ENCODE measurements around the gene MRPL32.
A peak's percentile ranks its signal among the peaks of the same experiment; 100 is the strongest.

The MRPL32 gene

DNA sequence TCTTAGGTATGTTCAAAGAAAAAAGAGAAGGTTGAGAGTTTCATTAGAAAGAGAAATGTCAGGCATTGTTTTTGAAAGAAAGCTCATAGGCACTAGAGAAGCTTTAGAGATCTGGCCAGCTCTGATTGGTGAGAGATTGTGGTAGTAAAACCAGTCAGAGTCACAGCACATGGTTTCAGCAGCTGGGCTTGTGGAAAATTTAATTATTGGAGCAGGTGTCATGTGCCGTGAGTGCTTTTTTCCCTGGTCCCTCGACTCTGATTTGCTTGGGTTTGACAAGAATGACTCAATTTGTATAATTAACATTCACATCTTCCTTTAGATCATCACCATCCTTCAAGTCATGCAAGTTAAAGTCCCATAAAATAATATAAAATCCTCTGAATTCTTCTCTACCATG is 35.2 kb downstream of the MRPL32 start:
- DNase-seq: no peak

DNA sequence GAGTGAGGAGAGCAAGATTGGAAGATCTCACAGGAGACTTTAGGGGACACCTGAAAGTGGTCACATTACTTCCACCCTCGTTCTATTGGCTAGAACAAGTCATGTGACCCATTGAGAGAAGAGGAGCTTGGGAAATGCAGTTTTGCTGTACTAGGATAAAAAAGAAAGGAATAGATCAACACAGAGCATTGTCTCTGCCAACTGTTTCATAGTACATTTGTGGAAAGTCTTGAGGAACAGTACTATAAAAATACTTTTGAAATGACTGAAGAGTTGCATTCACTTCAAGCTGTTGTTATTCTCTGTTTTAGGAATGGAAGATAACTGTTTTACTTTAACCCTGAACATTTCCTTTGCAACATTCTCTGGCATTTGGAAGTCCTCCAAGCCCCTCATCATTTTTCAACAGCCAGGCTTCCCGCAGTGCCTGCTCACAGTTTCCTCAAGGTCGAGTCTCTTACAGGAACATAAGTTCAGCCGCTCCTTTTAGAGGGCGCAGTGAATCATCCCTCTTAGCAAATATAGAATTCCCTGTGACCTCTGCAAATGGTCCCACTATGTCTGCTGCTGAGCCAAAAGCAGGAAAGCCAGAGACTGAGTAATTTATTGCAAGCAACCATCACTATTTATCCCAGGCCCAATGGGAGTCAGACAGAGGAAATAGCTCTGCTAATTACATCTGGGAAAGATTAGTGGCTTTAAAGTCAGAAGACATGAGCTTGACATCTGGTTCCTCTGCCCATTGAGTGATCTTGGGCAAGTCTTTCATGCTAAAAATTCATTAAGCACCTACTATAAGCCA is 40.7 kb downstream of the MRPL32 start:
- no peak for DNase-seq

GRCh38 chr7:42976371-42976770 is 44.2 kb downstream of the MRPL32 start:
- DNase-seq: no peak

DNA sequence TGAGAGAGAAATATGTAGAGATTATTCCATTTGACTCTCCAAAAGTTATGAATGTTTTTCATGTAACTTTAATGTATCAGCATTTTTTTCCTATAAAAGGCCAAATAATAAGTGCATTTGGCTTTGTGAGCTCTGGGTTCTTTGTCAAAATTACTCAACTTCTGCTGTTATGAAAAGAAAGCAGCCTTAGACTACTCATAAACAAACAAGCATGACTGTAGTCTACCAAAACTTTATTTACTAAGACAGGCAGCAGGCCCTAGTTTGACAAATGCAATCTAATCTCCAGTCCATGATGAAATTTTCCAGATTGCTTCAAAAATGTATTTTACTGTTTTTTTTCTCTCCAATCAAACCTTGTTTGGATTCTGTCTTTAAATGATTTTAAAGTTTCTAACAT is 46.3 kb downstream of the MRPL32 start:
- DNase-seq: no peak

DNA sequence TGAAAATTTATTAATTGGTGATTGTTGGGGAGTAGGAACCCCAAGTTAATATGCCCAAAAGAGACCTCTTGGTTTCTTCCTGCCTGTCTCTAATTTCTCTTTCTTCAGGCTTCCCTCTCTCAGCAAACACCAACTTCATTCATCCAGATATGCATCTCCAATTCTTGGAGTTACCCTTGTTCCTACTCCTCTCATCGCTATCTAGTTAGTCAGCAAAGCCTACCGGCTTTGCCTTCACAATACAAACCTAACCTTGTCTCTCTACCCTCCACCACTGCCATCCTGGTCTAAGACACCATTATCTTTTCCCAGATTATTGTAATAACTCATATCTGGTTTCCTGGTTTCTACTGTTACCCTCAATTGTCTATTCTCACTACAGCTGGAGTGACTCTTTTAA is 47.9 kb downstream of the MRPL32 start:
- no peak for DNase-seq

DNA sequence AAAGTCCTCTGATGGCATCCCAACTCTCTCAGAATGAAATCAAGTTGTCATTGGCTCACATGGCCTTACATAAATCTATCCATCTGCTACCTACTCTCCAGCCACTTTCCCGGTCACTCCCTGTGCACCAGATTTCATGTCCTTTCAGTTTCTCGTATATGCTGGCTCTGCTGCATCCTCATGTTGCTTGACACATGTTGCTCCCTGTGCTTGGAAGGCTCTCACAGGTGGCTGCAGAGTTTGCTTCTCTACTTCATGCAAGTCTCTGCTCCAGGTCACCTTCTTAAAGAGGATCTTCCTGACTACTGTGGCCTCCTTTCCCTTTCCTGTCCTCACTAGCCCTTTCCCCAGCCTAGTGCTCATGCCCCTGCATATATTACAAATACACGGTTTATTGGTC is 48.3 kb downstream of the MRPL32 start:
- DNase-seq: no peak

- DNase-seq: peak in 3 of 4 experiments; percentile 32 to 39 (median 34)
Measured at GRCh38 chr7:42981601-42982000, 49.4 kb downstream of the MRPL32 start.

- DNase-seq: no peak
Measured at GRCh38 chr7:42982604-42983115, 50.5 kb downstream of the MRPL32 start.

DNA sequence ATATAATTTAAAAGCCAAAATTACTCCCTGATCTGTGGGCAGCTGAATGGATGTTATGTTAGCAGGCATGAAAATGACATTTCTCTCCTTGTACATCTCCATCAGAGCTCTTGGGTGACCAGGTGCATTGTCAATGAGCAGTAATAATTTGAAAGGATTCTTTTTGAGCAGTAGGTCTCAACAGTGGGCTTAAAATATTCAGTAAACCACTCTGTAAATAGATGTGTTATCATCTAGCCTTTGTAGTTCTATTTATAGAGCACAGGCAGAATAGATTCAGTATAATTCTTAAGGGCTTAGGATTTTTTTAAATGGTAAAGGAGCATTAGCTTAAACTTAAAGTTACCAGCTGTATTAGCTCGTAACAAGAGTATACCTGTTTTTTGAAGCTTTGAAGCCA is 52.0 kb downstream of the MRPL32 start:
- no peak for DNase-seq

DNA sequence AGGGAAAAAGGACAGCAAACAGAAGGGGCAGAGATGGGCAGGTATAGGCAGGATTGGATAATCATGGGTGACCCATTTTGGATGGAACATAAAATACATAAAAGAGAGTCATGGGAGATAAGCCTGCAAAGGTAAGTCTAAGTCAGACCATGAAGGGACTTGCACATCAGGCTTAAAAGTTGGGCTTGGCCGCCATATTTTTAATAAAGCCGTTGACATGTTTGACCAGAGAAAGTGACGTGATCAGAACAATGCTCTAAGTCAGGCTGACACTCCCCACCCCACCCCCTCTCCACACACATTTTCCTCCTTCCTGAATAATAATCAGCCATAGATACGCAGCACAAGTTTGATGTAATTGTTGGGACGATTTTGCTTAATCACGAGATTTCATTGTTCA is 54.0 kb downstream of the MRPL32 start:
- no peak for DNase-seq

DNA sequence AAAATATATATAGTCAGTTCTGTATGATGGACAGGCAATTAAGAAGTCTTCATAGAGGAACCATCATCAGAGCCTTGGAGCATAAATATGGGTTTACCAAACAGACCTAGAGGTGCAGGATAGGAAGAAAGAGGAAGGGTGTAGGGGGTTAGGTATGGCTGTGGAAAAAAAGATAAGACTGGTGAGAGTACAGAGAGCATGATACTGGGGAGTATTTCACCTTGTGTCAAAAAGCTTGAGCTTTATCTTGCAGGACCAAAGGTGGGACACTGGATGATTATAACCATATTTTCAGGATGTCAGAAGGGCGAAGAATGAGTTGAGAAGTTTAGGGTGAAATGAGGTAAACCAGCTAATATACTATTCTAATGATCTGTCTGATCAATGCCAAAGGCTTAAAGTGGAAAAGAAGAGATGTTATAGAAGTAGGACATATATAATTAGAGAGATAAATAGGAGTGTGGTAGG is 54.6 kb downstream of the MRPL32 start:
- DNase-seq: no peak

Measured in suppressor macrophage (primary cell).